K562 (cell line): ENCODE results near the gene NAV2. TPM values are rescaled to one million over a fixed set of nuclear protein-coding genes. Genes with fewer than 3 reads are reported as not detected.

Source experiments
- ATAC-seq: fragments of 200-7000 bp; cut with Tn5 transposase; 3 replicates; pipeline ENCODE4 v1.9.1; 2020; ENCODE audit warnings: moderate library complexity
- BruUV-seq: library from RNA; stranded (reverse); fragments of 400-500 nt; replicated peaks from 2 replicates; lab custom pipeline; 2021; lab: Mats Ljungman, UMichigan
- CTCF ChIA-PET: fragments of 300-600 bp; formaldehyde crosslinking; extraction: SDS; loops from one replicate; lab custom pipeline; 2021; ENCODE audit warnings: low intra/inter-chr PET ratio; lab: Yijun Ruan, JAX
- POLR2A ChIA-PET: fragments of 300-600, 350-650 bp; sonication (Branson Sonifier 250); formaldehyde crosslinking; extraction: SDS; loops from one replicate; lab custom pipeline; 2021; ENCODE audit warnings: antibody characterized with exemption, inconsistent platforms; lab: Yijun Ruan, JAX
- DNase-seq, 4 experiments: peaks; one replicate each; pipeline versions ENCODE4 v3.0.0 to v3.0.0-alpha.2; 2011 to 2018; ENCODE audit warnings: low spot score in 3 of 4, mixed read lengths in 3 of 4; ENCODE audit errors: extremely low read depth in 1 of 4
- FAIRE-seq: peaks from 2 replicates; lab custom pipeline; 2011; peaks lifted over from hg19 to GRCh38; lab: Jason Lieb, UNC
- H2AFZ ChIP-seq: 2 replicates; pipeline ENCODE4 v1.6.0; 2011; ENCODE audit warnings: low read depth, low read length, control low read depth, inconsistent platforms
- H3K27ac ChIP-seq: fragments of 200-600 bp; 3 replicates; pipeline ENCODE4 v1.8.0; 2011; ENCODE audit warnings: low read depth, mild to moderate bottlenecking, control low read depth, inconsistent platforms, low read length, moderate library complexity, mixed read lengths; ENCODE audit errors: extremely low read depth
- H3K27me3 ChIP-seq, 2 experiments: fragments of 300-600 bp in 1 of 2; 2 replicates in 1 of 2; 3 replicates in 1 of 2; pipeline versions ENCODE4 v1.6.0 to v1.8.0; 2011; ENCODE audit warnings: inconsistent platforms in 2 of 2, low read length in 2 of 2, mild to moderate bottlenecking in 1 of 2, mixed read lengths in 1 of 2, moderate library complexity in 1 of 2; ENCODE audit not compliant: control insufficient read depth in 2 of 2, insufficient read depth in 2 of 2
- H3K36me3 ChIP-seq: fragments of 300-600 bp; 3 replicates; pipeline ENCODE4 v1.8.0; 2011; ENCODE audit warnings: mild to moderate bottlenecking, low read length, inconsistent platforms; ENCODE audit not compliant: control insufficient read depth, insufficient read depth
- H3K4me1 ChIP-seq, 2 experiments: fragments of 200-600 bp in 1 of 2; replicated peaks in 1 of 2; 2 replicates in 1 of 2; 3 replicates in 1 of 2; pipeline versions ENCODE4 v1.5.1 to v1.8.0; 2011; ENCODE audit warnings: inconsistent platforms in 2 of 2, low read length in 2 of 2, mild to moderate bottlenecking in 1 of 2, mixed read lengths in 1 of 2, moderate library complexity in 1 of 2; ENCODE audit not compliant: control insufficient read depth in 2 of 2, insufficient read depth in 2 of 2
- H3K4me2 ChIP-seq: 2 replicates; pipeline ENCODE4 v1.6.1; 2011; ENCODE audit warnings: low read length, control low read depth, inconsistent platforms, mixed read lengths; ENCODE audit not compliant: insufficient read depth
- H3K4me3 ChIP-seq: fragments of 200-600 bp; sonication (generic), shearing (Covaris generic); 2 replicates; pipeline ENCODE4 v1.5.1; 2016; ENCODE audit warnings: control low read depth, inconsistent platforms
- H3K79me2 ChIP-seq: fragments of 200-600 bp; 3 replicates; pipeline ENCODE4 v1.8.0; 2011; ENCODE audit warnings: low read length, inconsistent platforms; ENCODE audit not compliant: control insufficient read depth, insufficient read depth
- H3K9ac ChIP-seq, 2 experiments: 2 replicates each; pipeline versions ENCODE4 v1.6.0 to v1.6.1; 2011; ENCODE audit warnings: low read depth in 2 of 2, low read length in 2 of 2, control low read depth in 1 of 2, inconsistent platforms in 1 of 2, mild to moderate bottlenecking in 1 of 2, mixed read lengths in 1 of 2; ENCODE audit not compliant: insufficient read depth in 1 of 2
- H3K9me1 ChIP-seq: one replicate; pipeline ENCODE4 v1.6.0; 2011; ENCODE audit warnings: inconsistent platforms, mild to moderate bottlenecking, low read length, moderate library complexity; ENCODE audit not compliant: control insufficient read depth, insufficient read depth
- H3K9me3 ChIP-seq: replicated peaks from 2 replicates; pipeline ENCODE4 v1.5.1; 2011; ENCODE audit warnings: low read depth, low read length, inconsistent platforms; ENCODE audit not compliant: control insufficient read depth, insufficient read depth
- H4K20me1 ChIP-seq: replicated peaks from 2 replicates; pipeline ENCODE4 v1.6.1; 2011; ENCODE audit warnings: low read length, inconsistent platforms, mixed read lengths; ENCODE audit not compliant: control insufficient read depth, insufficient read depth
- ADNP ChIP-seq: fragments of 200-800 bp; sonication (Bioruptor generic); IDR thresholded peaks from 2 replicates; pipeline ENCODE4 v1.6.1; 2016; ENCODE audit warnings: missing genetic modification characterization, missing compliant biosample characterization
- BCOR ChIP-seq: fragments of 450-650 bp; IDR thresholded peaks from 2 replicates; pipeline ENCODE4 v1.6.1; 2016
- BMI1 ChIP-seq: fragments of 150-350 bp; IDR thresholded peaks from 2 replicates; pipeline ENCODE4 v1.6.1; 2014; ENCODE audit warnings: low read length
- CBX8 ChIP-seq: fragments of 200-600 bp; sonication (generic); IDR thresholded peaks from 2 replicates; pipeline ENCODE4 v1.6.1; 2012; ENCODE audit warnings: borderline replicate concordance, mixed run types, low read depth, mild to moderate bottlenecking, moderate library complexity, mixed read lengths, low read length, control low read depth, inconsistent platforms; ENCODE audit not compliant: poor library complexity, severe bottlenecking; ENCODE audit errors: extremely low read depth
- CHD4 ChIP-seq: fragments of 200-600 bp; sonication (generic); IDR thresholded peaks from 3 replicates; pipeline ENCODE4 v1.6.1; 2012; ENCODE audit warnings: low read depth, mild to moderate bottlenecking, mixed read lengths, low read length, inconsistent platforms; ENCODE audit not compliant: insufficient read depth, insufficient replicate concordance, poor library complexity, severe bottlenecking
- NRF1 ChIP-seq, 2 experiments: fragments of 450-650 bp; IDR thresholded peaks in 1 of 2; conservative IDR thresholded peaks in 1 of 2; 2 replicates each; pipeline ENCODE4 v1.6.1; 2014; ENCODE audit warnings: mild to moderate bottlenecking in 2 of 2
- PTRF ChIP-seq: fragments of 450-650 bp; IDR thresholded peaks from 2 replicates; pipeline ENCODE4 v1.6.1; 2016; ENCODE audit warnings: mild to moderate bottlenecking, missing genetic modification characterization, missing compliant biosample characterization
- PYGO2 ChIP-seq: fragments of 450-650 bp; IDR thresholded peaks from 2 replicates; pipeline ENCODE4 v1.6.1; 2016; ENCODE audit warnings: mild to moderate bottlenecking, missing genetic modification characterization, moderate library complexity, missing compliant biosample characterization
- RBM25 ChIP-seq: fragments of 200-400 bp; formaldehyde crosslinking; IDR thresholded peaks from 2 replicates; pipeline ENCODE4 v1.6.1; 2018; ENCODE audit warnings: low read length, low read depth, moderate library complexity; ENCODE audit not compliant: severe bottlenecking
- SIN3B ChIP-seq: fragments of 450-650 bp; IDR thresholded peaks from 2 replicates; pipeline ENCODE4 v1.6.1; 2017; ENCODE audit warnings: low read depth, mild to moderate bottlenecking, moderate library complexity
- TEAD1 ChIP-seq, 2 experiments: fragments of 450-650 bp in 1 of 2; sonication (generic) in 1 of 2; formaldehyde crosslinking; IDR thresholded peaks; 2 replicates each; pipeline versions ENCODE4 v1.4.0 to v1.8.0; 2020 to 2022; ENCODE audit warnings: mild to moderate bottlenecking in 2 of 2, missing genetic modification reagents in 1 of 2
- WGBS: fragments of 100-300 bp; shearing (Covaris generic); methylation state at CpG from one replicate; pipeline ENCODE4 v1.1.6; 2016; ENCODE audit warnings: low coverage, mixed read lengths; ENCODE audit not compliant: insufficient coverage; ENCODE audit errors: missing lambda C conversion rate; 5-methylcytosine and 5-hydroxymethylcytosine counted together
- in situ Hi-C: fragments of 300-500 bp; cut with MboI; formaldehyde crosslinking; loops from 4 replicates; pipeline ENCODE4 v1.15.0; 2018; ENCODE audit warnings: inconsistent platforms, mixed read lengths
- intact Hi-C: fragments of 100-400 bp; cut with micrococcal nuclease; formaldehyde crosslinking; loops from 2 replicates; pipeline ENCODE4 v1.14.2; 2022
- polyA plus RNA-seq, 8 experiments: library from polyadenylated mRNA; depleted of rRNA in 4 of 8; stranded (reverse) in 5 of 8; unstranded in 3 of 8; fragments of >200 nt; fragmentation: Nextera tagmentation in 2 of 8; fragmentation: Illumina TruSeq in 1 of 8; extraction: Ambion mirVana in 2 of 8; extraction: Trizol in 1 of 8; gene quantifications; 2 replicates each; pipeline versions ENCODE4 v1.2.1 to v1.2.3, GENCODE V29; 2011 to 2014; ENCODE audit warnings: inconsistent platforms in 1 of 8, missing spikeins in 1 of 8
- total RNA-seq, 7 experiments: library from RNA; depleted of rRNA in 6 of 7; stranded (reverse); fragments of >200 nt in 6 of 7; fragmentation: Illumina TruSeq in 2 of 7; extraction: Trizol in 2 of 7; gene quantifications; 2 replicates each; pipeline versions ENCODE4 v1.2.1 to v1.2.3, GENCODE V29; 2011 to 2021; ENCODE audit warnings: low replicate concordance in 1 of 7
- TF ChIP-seq, protein P1 (sequence below): sonication (generic); formaldehyde crosslinking; IDR thresholded peaks from 2 replicates; pipeline ENCODE4 v1.8.1; 2022; ENCODE audit warnings: missing genetic modification reagents
- TF ChIP-seq, protein P2 (sequence below): fragments of 450-650 bp; formaldehyde crosslinking; IDR thresholded peaks from 2 replicates; pipeline ENCODE4 v1.4.0; 2020; ENCODE audit warnings: mild to moderate bottlenecking
- TF ChIP-seq, protein P3 (sequence below), 2 experiments: fragments of 150-350 bp in 1 of 2; IDR thresholded peaks; 2 replicates each; pipeline ENCODE4 v1.6.1; 2012 to 2016; ENCODE audit warnings: low read depth in 2 of 2, low read length in 2 of 2, mild to moderate bottlenecking in 1 of 2, moderate library complexity in 1 of 2

The NAV2 gene
- total and polyA plus RNA-seq, 9 of the 15 experiments (the other 6 are each of a cell fraction or from before 2014, with no cell fraction given): 0.03 to 0.35 (median 0.05) TPM

DNA sequence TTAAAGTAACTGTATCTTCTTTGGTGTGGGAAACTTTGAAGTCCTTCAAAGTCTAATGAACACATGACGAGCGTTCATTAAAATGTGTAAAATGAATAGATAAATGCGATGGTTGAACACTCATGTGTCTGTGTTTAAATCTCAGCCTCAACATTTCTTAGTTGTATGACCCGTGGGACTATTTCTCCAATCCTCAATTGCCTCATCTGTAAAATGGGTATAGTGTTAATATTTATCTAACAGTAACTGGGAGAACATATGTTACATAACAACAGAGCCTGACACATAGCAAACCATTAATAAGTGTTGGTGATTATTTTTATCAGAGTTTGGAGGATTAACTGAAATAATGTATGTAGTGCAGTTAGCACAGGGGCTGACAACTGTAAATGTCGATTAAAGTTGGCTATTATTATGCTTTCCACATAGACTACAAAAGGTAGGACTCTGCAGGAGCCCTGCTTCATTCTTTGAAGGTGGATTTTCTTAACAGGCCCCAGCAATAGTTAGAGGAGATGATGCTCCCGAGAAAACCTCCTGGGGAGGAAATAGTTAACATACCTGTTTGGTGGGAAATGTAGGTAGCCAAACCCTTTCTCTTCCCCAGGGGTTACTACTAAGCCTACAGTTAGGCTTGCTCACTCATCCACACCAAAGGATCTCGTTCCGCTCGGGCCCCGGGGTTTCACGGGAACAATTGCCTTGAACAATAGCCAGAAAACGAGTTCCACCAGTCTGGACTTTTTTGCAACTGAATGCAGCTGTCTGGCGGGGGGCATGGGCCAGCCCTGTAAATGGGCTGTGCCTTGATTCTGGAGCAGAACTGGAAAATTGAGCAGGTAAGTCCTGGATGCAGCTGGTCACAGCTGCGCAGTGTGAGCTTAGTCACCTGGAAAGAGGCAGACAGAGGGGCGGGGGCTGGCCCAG is 314.3 kb downstream of the NAV2 start:
- no peak overlapping the region for H2AFZ ChIP-seq
- in situ Hi-C loops: loop anchor here (5.0 kb wide), 1 partner anchor 65 kb away; no protein-coding TSS in a partner anchor
- intact Hi-C loops: no loop called here
- DNase-seq: no peak
- no peaks in the 10 kb centered on the region for H3K9me1 ChIP-seq
- no peaks in the 10 kb centered on the region for H3K79me2 ChIP-seq
- H3K27me3 ChIP-seq: peaks cover 3 to 14% of the 10 kb centered on the region in 2 experiments; a peak in 4 of 5 replicates
- no peak overlapping the region for H3K27ac ChIP-seq
- H3K9ac ChIP-seq: no peak overlapping the region; a peak in 1 of 4 replicates
- BruUV-seq: no TSS peak
- no peaks in the 10 kb centered on the region; a peak in 1 of 5 replicates for H3K4me1 ChIP-seq
- ATAC-seq: no peak
- ChIA-PET CTCF (interaction anchor here (1.3 kb wide), 1 partner anchor 76 kb away, joined by 3 read pairs; no protein-coding TSS in a partner anchor), POLR2A (interaction anchor here (0.6 to 1.2 kb wide), 2 partner anchors 8 to 56 kb away, joined by 3 to 4 read pairs; no protein-coding TSS in a partner anchor)
- H3K9me3 ChIP-seq: no peaks in the 10 kb centered on the region
- no peak for FAIRE-seq
- H4K20me1 ChIP-seq: no peaks in the 10 kb centered on the region
- no peak overlapping the region for H3K4me3 ChIP-seq
- WGBS: 14% methylated on average over 15 of the region's 15 CpGs
- H3K4me2 ChIP-seq: no peak overlapping the region
- H3K36me3 ChIP-seq: no peaks in the 10 kb centered on the region
- peak; percentile 59 for TF ChIP-seq CHD4
- peak; percentile 61 for TF ChIP-seq CBX8
- peak; percentile 83 for TF ChIP-seq BCOR
- peak; percentile 98 for TF ChIP-seq RBM25
- TF ChIP-seq, protein P1, sequence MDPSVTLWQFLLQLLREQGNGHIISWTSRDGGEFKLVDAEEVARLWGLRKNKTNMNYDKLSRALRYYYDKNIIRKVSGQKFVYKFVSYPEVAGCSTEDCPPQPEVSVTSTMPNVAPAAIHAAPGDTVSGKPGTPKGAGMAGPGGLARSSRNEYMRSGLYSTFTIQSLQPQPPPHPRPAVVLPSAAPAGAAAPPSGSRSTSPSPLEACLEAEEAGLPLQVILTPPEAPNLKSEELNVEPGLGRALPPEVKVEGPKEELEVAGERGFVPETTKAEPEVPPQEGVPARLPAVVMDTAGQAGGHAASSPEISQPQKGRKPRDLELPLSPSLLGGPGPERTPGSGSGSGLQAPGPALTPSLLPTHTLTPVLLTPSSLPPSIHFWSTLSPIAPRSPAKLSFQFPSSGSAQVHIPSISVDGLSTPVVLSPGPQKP (CRISPR knock-in tag): no peak
- TF ChIP-seq, protein P2, sequence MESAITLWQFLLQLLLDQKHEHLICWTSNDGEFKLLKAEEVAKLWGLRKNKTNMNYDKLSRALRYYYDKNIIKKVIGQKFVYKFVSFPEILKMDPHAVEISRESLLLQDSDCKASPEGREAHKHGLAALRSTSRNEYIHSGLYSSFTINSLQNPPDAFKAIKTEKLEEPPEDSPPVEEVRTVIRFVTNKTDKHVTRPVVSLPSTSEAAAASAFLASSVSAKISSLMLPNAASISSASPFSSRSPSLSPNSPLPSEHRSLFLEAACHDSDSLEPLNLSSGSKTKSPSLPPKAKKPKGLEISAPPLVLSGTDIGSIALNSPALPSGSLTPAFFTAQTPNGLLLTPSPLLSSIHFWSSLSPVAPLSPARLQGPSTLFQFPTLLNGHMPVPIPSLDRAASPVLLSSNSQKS (CRISPR knock-in tag): no peak
- TF ChIP-seq PYGO2: no peak
- TF ChIP-seq BMI1: 0 out of 2 replicates have a peak, but pooled peaks have one; percentile 15
- peak in 1 of 2 experiments; percentile 28; a peak in 2 of 4 replicates for TF ChIP-seq NRF1 (conservative IDR thresholded peaks at IDR 0.05 in 1 of 2, IDR thresholded peaks at IDR 0.05 in 1 of 2)
- 0 out of 2 replicates have a peak, but pooled peaks have one; percentile 42 for TF ChIP-seq ADNP (tag)
- TF ChIP-seq TEAD1 (CRISPR knock-in tag; IDR thresholded peaks at IDR 0.05): no peak
- TF ChIP-seq PTRF: no peak
- TF ChIP-seq, protein P3, sequence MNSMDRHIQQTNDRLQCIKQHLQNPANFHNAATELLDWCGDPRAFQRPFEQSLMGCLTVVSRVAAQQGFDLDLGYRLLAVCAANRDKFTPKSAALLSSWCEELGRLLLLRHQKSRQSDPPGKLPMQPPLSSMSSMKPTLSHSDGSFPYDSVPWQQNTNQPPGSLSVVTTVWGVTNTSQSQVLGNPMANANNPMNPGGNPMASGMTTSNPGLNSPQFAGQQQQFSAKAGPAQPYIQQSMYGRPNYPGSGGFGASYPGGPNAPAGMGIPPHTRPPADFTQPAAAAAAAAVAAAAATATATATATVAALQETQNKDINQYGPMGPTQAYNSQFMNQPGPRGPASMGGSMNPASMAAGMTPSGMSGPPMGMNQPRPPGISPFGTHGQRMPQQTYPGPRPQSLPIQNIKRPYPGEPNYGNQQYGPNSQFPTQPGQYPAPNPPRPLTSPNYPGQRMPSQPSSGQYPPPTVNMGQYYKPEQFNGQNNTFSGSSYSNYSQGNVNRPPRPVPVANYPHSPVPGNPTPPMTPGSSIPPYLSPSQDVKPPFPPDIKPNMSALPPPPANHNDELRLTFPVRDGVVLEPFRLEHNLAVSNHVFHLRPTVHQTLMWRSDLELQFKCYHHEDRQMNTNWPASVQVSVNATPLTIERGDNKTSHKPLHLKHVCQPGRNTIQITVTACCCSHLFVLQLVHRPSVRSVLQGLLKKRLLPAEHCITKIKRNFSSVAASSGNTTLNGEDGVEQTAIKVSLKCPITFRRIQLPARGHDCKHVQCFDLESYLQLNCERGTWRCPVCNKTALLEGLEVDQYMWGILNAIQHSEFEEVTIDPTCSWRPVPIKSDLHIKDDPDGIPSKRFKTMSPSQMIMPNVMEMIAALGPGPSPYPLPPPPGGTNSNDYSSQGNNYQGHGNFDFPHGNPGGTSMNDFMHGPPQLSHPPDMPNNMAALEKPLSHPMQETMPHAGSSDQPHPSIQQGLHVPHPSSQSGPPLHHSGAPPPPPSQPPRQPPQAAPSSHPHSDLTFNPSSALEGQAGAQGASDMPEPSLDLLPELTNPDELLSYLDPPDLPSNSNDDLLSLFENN (IDR thresholded peaks at IDR 0.05; ENCODE audit: low read depth in 2 of 2, low read length in 2 of 2): no peak
- no peak for TF ChIP-seq SIN3B
